Measurements from ENCODE around the gene TAS2R43.
"Not testable (repeated sequence)": the region's sequence is repeated elsewhere in the genome, so short reads cannot be mapped to it uniquely, and the experiment has no call there.

Gene TAS2R43
- 2.6 reads per million, percentile 8 among the genes with 10 or more reads in this experiment for total RNA-seq

DNA sequence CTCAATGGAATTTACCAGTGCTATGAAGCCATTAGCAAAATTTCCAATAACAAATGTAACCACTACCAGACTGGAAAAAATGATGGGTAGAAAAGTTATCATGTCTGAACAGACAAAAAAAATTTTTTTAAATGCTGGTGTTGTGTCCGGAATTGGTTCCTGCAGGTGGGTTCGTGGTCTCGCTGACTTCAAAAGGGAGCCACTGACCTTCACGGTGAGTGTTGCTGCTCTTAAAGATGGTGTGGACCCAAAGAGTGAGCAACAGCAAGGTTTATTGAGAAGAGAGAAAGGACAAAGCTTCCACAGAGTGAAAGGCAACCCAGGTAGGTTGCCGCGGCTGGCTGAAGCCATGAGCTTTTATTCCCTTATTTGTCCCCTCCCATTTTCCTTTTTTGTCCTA, at the start of gene TAS2R43:
Gene TAS2R43 (minus strand): TSS at position 186 of the 400 bp plus-strand sequence. CDS start 84 bp downstream, at position 102.
- DNase-seq = no peak

- DNase-seq = no peak
Observed at GRCh38 chr12:11136075-11136474, 44.0 kb upstream of the TAS2R43 start.

- DNase-seq = no peak
Observed at GRCh38 chr12:11134305-11134704, 42.2 kb upstream of the TAS2R43 start, which contains the start of gene TAS2R30. Gene TAS2R30, minus strand, starts transcription at chr12:11134644. Its CDS starts 400 bp downstream, at chr12:11134244.

- no peak for DNase-seq
Observed at GRCh38 chr12:11133816-11134215, 41.7 kb upstream of the TAS2R43 start.

GRCh38 chr12:11133162-11133561, 41.0 kb upstream of the TAS2R43 start:
- DNase-seq = no peak

DNA sequence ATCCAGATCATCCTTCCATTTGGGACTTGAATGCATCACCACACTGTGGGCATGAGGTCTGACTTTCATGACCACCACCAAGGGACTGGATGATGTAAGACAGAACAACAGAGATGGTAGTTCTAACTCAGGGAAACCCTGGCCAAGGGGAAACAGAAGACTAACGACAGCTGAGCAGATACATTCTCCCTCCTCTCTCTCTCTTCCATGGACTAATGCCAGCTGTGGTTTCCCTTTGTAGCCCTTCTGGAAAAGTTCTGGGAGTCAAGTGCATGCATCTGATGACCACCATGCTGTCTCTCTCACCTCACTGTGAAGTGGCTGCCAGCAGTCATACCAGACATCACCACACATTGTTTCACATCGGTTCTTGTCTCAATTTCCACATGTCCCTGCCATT, 38.9 kb upstream of the TAS2R43 start:
- no peak for DNase-seq

GRCh38 chr12:11130382-11130781, 38.3 kb upstream of the TAS2R43 start:
- DNase-seq = no peak

GRCh38 chr12:11114130-11114529, 22.0 kb upstream of the TAS2R43 start:
- not testable (repeated sequence) for DNase-seq

DNA sequence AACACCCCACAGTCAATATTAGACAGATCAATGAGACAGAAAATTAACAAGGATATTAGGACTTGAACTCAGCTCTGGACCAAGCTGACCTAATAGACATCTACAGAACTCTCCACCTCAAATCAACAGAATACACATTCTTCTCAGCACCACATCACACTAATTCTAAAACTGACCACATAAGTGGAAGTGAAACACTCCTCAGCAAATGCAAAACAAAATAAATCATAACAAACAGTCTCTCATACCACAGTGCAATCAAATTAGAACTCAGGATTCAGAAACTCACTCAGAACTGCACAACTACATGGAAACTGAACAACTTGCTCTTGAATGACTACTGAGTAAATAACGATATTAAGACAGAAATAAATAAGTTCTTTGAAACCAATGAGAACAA, 19.1 kb upstream of the TAS2R43 start:
- DNase-seq = not testable (repeated sequence)

GRCh38 chr12:11108862-11109261, 16.7 kb upstream of the TAS2R43 start:
- no peak for DNase-seq

GRCh38 chr12:11107719-11108118, 15.6 kb upstream of the TAS2R43 start:
- DNase-seq = no peak

GRCh38 chr12:11106288-11106687, 14.2 kb upstream of the TAS2R43 start:
- DNase-seq = no peak

- no peak for DNase-seq
Observed at GRCh38 chr12:11105546-11105945, 13.4 kb upstream of the TAS2R43 start.

- DNase-seq = not testable (repeated sequence)
Observed at GRCh38 chr12:11094910-11095309, 2.8 kb upstream of the TAS2R43 start.

GRCh38 chr12:11089246-11089645, 2.9 kb downstream of the TAS2R43 start:
- DNase-seq = no peak

DNA sequence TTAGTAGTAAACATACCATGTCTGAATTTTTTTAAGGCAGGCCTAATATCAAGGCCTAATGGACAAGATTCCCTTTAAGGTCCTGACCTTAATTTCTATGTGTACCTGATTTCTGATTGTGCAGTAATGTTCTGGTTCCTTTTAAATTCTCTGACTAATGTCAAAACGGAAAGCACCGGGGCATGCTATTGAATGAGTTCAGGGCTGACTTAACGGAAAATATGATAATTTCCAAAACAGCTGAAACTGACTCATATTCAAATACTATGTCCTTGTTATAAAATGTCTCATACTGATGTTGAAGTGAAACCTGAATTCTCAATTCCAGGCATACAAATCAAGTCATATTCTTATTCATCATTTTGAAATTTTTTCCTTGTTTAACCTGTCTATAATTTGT, 6.7 kb downstream of the TAS2R43 start:
- DNase-seq = no peak

DNA sequence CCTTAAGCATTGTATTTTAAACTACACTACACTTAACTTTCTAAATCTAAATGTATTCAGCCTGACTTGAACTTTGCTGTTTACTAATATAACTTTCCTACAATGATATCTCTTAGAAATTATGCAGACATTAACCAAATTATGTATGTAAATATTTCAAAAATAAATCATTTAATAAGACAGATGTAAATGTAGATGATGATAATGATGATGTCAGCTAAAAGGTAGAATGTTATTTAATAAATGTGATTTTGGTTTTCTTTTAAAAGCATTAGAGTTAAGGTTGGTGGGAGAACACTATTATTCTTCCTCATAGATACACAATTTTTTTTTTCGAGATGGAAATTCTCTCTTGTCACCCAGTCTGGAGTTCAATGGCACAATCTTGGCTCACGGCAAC, 10.1 kb downstream of the TAS2R43 start:
- DNase-seq = no peak

- no peak for DNase-seq
Observed at GRCh38 chr12:11078246-11078645, 13.9 kb downstream of the TAS2R43 start.

GRCh38 chr12:11075642-11076041, 16.5 kb downstream of the TAS2R43 start:
- DNase-seq = no peak

DNA sequence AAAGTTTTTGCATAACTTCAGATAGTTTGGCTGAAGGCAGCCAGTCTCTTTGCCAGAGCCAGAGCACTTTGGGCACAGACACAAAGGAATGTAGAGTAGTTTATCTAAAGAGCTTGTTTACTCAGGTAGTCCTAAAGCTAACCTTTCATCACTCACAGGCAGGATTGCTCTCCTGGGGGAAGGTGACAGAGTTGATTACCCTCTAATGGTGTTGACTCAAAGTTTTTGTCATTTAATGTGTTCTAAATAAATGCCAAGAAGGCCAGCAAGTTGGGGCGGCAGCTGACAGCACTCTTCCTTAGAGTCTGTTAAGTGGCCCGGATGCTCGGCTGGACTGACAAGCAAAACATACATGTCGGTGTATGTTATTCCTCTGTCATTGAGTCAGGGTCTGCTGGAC, 20.7 kb downstream of the TAS2R43 start:
- no peak for DNase-seq

DNA sequence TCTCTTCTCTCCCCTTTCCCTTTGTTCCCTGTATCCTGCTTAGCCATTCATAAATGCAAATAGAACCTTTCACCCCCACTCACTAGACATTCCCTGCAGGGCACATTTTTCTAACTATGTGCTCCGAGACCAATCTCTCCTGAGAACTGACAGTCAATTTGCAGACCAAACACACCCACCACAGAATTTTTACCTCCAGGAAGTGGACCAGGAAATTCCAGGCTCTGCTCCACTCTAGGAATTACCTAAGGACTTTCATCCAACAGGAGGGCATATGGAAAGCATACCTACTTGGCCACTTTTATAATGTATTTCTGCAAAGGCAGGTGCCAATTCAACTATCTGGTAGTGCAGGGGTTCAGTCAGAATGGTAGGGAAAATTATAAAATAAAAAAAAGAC, 21.1 kb downstream of the TAS2R43 start:
- no peak for DNase-seq

GRCh38 chr12:11069854-11070365, 22.2 kb downstream of the TAS2R43 start:
- DNase-seq = no peak

DNA sequence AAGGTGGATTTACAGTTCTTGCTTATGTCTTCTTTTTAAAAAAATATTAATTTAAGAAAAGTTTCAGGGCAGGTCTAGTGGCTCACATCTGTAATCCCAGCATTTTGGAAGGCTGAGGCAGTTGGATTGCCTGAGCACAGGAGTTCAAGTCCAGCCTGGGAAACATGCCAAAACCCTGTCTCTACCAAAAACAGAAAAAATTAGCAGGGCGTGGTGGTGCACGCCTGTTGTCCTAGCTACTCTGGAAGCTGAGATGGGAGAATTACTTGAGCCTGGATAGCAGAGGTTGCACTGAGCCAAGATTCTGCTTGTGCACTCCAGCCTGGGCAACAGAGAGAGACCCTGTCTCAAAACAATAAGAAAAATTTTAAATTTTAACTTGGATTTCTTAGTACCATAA, 24.6 kb downstream of the TAS2R43 start:
- DNase-seq = no peak

DNA sequence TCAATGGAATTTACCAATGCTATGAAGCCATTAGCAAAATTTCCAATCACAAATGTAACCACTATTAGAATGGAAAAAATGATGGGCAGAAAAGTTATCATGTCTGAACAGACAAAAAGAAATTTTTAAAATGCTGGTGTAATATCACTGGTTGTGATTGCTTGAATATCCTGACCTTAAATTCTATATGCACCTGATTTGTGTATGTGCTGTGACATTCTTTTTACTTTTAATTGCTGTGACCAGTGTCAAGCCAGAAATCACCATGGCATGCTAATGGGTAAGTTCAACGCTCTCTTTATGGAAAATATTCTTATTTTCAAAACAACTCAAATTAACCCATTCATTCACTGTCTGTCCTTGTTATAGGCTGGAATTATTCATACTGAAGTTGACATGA, 29.9 kb downstream of the TAS2R43 start, which contains the start of gene TAS2R46:
Gene TAS2R46 (minus strand): TSS at position 101 of the 400 bp plus-strand sequence. CDS start 0 bp downstream, at position 101.
- not testable (repeated sequence) for DNase-seq

- DNase-seq = no peak
Observed at GRCh38 chr12:11059784-11060183, 32.3 kb downstream of the TAS2R43 start.
